Putamen (tissue), 1 donor: Measurements from ENCODE around the gene PLSCR4.
A peak's percentile ranks its signal among the peaks of the same experiment; 100 is the strongest.

ENCODE experiments used
- DNase-seq: peaks from one replicate; pipeline ENCODE4 v3.0.0-alpha.2; 2016; ENCODE audit warnings: low spot score

PLSCR4 gene

GRCh38 chr3:146195030-146195429 lies 55.9 kb downstream of the PLSCR4 start:
- DNase-seq = no peak

- DNase-seq = no peak
These were observed 59.9 kb downstream of the PLSCR4 start for GRCh38 chr3:146191051-146191450.

- peak; percentile 19 for DNase-seq
These were observed 61.3 kb downstream of the PLSCR4 start for GRCh38 chr3:146189519-146190173.

- DNase-seq = peak; percentile 25
These were observed 63.5 kb downstream of the PLSCR4 start for GRCh38 chr3:146187334-146187950.

GRCh38 chr3:146184241-146185015 lies 66.5 kb downstream of the PLSCR4 start:
- DNase-seq = no peak

- DNase-seq = no peak
These were observed 69.7 kb downstream of the PLSCR4 start for GRCh38 chr3:146181216-146181615.

GRCh38 chr3:146180376-146180775 lies 70.5 kb downstream of the PLSCR4 start:
- DNase-seq = no peak

- no peak for DNase-seq
These were observed 72.8 kb downstream of the PLSCR4 start for GRCh38 chr3:146178006-146178689.

- no peak for DNase-seq
These were observed 73.4 kb downstream of the PLSCR4 start for GRCh38 chr3:146177519-146177918.

- no peak for DNase-seq
These were observed 73.8 kb downstream of the PLSCR4 start for GRCh38 chr3:146177072-146177471.

GRCh38 chr3:146172586-146172985 lies 78.3 kb downstream of the PLSCR4 start:
- no peak for DNase-seq

- no peak for DNase-seq
These were observed 80.3 kb downstream of the PLSCR4 start for GRCh38 chr3:146170591-146170990.

GRCh38 chr3:146169891-146170290 lies 81.0 kb downstream of the PLSCR4 start:
- no peak for DNase-seq

GRCh38 chr3:146166826-146167225 lies 84.1 kb downstream of the PLSCR4 start:
- no peak for DNase-seq

- no peak for DNase-seq
These were observed 84.5 kb downstream of the PLSCR4 start for GRCh38 chr3:146166415-146166821.

GRCh38 chr3:146165877-146166276 lies 85.0 kb downstream of the PLSCR4 start:
- DNase-seq = no peak

GRCh38 chr3:146164971-146165769 lies 85.7 kb downstream of the PLSCR4 start:
- DNase-seq = no peak

- DNase-seq = no peak
These were observed 86.4 kb downstream of the PLSCR4 start for GRCh38 chr3:146164506-146164905.

- no peak for DNase-seq
These were observed 86.8 kb downstream of the PLSCR4 start for GRCh38 chr3:146164071-146164470.

GRCh38 chr3:146163584-146163983 lies 87.3 kb downstream of the PLSCR4 start:
- DNase-seq = no peak

- DNase-seq = no peak
These were observed 88.3 kb downstream of the PLSCR4 start for GRCh38 chr3:146162561-146162960.

GRCh38 chr3:146161663-146162002 lies 89.3 kb downstream of the PLSCR4 start:
- DNase-seq = peak; percentile 29
